ENCODE measurements around the gene ANKRD29. TPM values are rescaled to one million over a fixed set of nuclear protein-coding genes. Genes with fewer than 3 reads are reported as not detected.
A peak's percentile ranks its signal among the peaks of the same experiment; 100 is the strongest.

The ANKRD29 gene
- total and polyA plus RNA-seq, 5 experiments from 2014 or later, result not detected

DNA sequence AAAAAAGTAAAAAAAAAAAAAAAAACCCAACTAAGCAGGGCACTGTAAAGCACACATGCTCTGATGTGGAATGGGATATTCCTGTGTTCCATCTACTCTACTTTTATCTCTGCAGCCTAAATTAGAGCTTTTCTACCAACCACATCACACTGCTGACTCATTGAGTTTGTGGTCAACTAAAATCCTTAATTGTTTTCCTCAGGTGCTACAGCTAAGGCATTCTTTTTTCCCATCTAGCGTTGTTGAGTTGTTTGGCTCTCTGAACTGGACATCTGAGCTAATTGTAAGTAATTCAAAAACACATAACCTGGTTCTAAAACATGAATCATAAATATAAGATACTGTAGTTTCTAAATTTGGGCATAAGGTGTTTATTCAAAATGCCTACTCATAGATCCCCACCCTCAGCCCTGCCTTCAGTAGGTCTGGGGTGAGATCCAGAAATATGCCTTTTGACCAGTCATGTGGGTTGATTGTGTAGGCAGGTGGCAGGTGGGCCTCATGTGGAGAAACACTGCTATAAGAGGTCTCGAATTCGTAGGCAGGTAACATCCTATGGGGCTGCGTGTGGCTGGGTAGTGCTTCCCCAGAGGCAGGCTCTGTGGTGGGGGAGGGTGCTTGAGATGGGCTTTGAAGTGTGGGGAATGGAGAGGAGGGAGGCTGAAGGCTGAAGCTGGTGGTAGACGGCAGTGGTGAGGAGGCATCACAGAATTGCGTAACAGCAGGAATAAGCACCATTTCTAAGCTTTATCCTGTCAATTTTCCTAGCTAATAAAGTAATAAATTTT, 27.2 kb downstream of the ANKRD29 start:
- Mint-ChIP-seq H3K27me3 (no peaks in the 10 kb centered on the region), H3K9me3 (no peaks in the 10 kb centered on the region), H3K36me3 (no peaks in the 10 kb centered on the region), H3K4me3 (peak overlapping the region in 1 of 10 donors; percentile 1), H3K4me1 (peaks cover 4 to 16% (median 7%) of the 10 kb centered on the region in 4 donors), H3K27ac (peak overlapping the region in 1 of 10 donors; percentile 13)
- ATAC-seq, result peak in 1 of 2 donors; percentile 36
- no peak for DNase-seq
- POLR2A ChIA-PET, result interaction anchor here (0.6 to 0.7 kb wide), 2 partner anchors 19 to 426 kb away, joined by 3 to 4 read pairs; no protein-coding TSS in a partner anchor

DNA sequence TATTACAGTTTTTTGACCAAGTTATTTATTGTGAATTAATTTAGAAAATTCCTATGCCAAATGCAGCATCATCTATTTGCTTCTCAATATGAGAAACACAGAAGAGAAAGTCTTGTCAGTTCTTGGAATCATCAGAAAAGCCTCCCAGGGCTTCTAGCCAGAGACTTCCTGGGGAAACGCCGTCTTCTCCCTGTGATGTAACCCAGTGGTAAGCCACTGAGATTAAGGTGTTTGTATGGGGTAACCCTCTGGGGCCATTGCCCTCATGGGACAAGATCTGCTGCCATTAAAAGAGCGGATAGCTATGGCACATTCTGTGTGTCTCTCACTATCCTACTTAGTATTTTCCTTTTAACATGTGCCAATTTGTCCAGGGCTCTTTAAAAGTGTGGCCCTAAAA, 28.0 kb downstream of the ANKRD29 start:
- peaks cover 4 to 16% (median 7%) of the 10 kb centered on the region in 4 donors for H3K4me1 Mint-ChIP-seq
- no peaks in the 10 kb centered on the region for H3K36me3 Mint-ChIP-seq
- no peak for ATAC-seq
- no peak overlapping the region for H3K4me3 Mint-ChIP-seq
- peaks cover 0 to under 1% (median 0%) of the 10 kb centered on the region in 5 donors for H3K27me3 Mint-ChIP-seq
- H3K9me3 Mint-ChIP-seq, result no peaks in the 10 kb centered on the region
- H3K27ac Mint-ChIP-seq, result no peak overlapping the region
- POLR2A ChIA-PET, result no interaction called here
- no peak for DNase-seq

- Mint-ChIP-seq H3K4me3 (no peak overlapping the region), H3K27ac (no peak overlapping the region), H3K36me3 (no peaks in the 10 kb centered on the region), H3K9me3 (no peaks in the 10 kb centered on the region), H3K27me3 (peaks cover 0 to 5% (median 0%) of the 10 kb centered on the region in 5 donors), H3K4me1 (peaks cover 4 to 16% (median 7%) of the 10 kb centered on the region in 4 donors)
- ATAC-seq (no peak), DNase-seq (no peak)
- POLR2A ChIA-PET, result interaction anchor here (1.0 kb wide), 1 partner anchor 12 kb away, joined by 8 read pairs; no protein-coding TSS in a partner anchor
Measured at GRCh38 chr18:23632615-23633014, 30.1 kb downstream of the ANKRD29 start.

DNA sequence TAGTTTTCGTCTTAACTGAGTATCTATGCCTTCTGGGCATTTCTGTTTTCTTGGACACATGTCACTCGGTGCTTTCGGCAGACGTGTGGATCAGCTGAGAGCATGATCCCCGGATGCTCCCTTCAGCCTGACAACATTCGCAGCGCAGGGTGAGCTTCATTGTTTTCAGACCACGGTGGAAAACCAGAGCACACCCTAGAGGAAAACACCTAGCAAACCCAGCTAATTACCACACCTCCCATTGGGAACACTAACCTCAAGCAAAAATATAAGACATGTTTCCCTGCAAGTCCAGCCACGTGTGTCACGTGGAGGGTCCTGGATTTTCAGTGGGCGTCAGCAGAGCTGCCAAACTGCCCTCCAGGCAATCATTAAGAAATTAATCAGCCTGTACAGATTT, 31.0 kb downstream of the ANKRD29 start:
- H3K4me3 Mint-ChIP-seq, result no peak overlapping the region
- peaks cover 4 to 16% (median 7%) of the 10 kb centered on the region in 4 donors for H3K4me1 Mint-ChIP-seq
- POLR2A ChIA-PET, result no interaction called here
- H3K27ac Mint-ChIP-seq, result no peak overlapping the region
- H3K36me3 Mint-ChIP-seq, result no peaks in the 10 kb centered on the region
- DNase-seq (no peak), ATAC-seq (no peak)
- peaks cover 0 to 5% (median 0%) of the 10 kb centered on the region in 5 donors for H3K27me3 Mint-ChIP-seq
- H3K9me3 Mint-ChIP-seq, result no peaks in the 10 kb centered on the region

DNA sequence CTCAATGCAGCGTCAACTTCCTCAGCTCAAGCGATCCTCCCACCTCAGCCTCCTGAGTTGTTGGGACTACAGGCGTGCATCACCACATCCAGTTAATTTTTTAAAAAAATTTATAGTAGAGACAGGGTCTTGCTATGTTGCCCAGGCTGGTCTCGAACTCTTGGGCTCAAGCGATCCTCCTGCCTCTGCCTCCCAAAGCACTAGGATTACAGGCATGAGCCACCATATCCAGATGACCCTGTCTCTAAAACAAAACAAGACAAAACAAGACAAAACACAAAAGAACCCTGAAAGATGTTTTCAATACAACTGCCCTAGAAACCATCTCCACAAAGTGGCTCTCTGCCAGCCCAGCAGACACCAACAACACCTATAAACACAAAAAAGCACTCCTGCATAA, 31.4 kb downstream of the ANKRD29 start:
- DNase-seq (no peak), ATAC-seq (no peak)
- Mint-ChIP-seq H3K4me3 (no peak overlapping the region), H3K36me3 (no peaks in the 10 kb centered on the region), H3K9me3 (no peaks in the 10 kb centered on the region), H3K4me1 (peaks cover 4 to 16% (median 9%) of the 10 kb centered on the region in 4 donors), H3K27me3 (peaks cover 0 to 5% (median 0%) of the 10 kb centered on the region in 5 donors), H3K27ac (no peak overlapping the region)
- POLR2A ChIA-PET, result interaction anchor here (0.7 kb wide), 1 partner anchor 312 kb away, joined by 3 read pairs; no protein-coding TSS in a partner anchor

GRCh38 chr18:23629444-23629946, 33.2 kb downstream of the ANKRD29 start:
- DNase-seq, result no peak
- no peak for ATAC-seq
- Mint-ChIP-seq H3K4me1 (peaks cover 0 to 3% (median under 1%) of the 10 kb centered on the region in 4 donors), H3K4me3 (no peak overlapping the region), H3K9me3 (no peaks in the 10 kb centered on the region), H3K27me3 (peaks cover 0 to 5% (median 0%) of the 10 kb centered on the region in 5 donors), H3K36me3 (no peaks in the 10 kb centered on the region), H3K27ac (no peak overlapping the region)
- POLR2A ChIA-PET, result interaction anchor here (0.6 kb wide), 1 partner anchor 208 kb away, joined by 3 read pairs; no protein-coding TSS in a partner anchor

- no peak overlapping the region for H3K27ac Mint-ChIP-seq
- H3K4me3 Mint-ChIP-seq, result no peak overlapping the region
- H3K9me3 Mint-ChIP-seq, result no peaks in the 10 kb centered on the region
- H3K36me3 Mint-ChIP-seq, result no peaks in the 10 kb centered on the region
- ATAC-seq (no peak), DNase-seq (no peak)
- POLR2A ChIA-PET, result interaction anchor here (0.6 kb wide), 1 partner anchor 188 kb away, joined by 3 read pairs; no protein-coding TSS in a partner anchor
- peaks cover 0 to 3% (median 0%) of the 10 kb centered on the region in 4 donors for H3K4me1 Mint-ChIP-seq
- H3K27me3 Mint-ChIP-seq, result peaks cover 0 to 5% (median 0%) of the 10 kb centered on the region in 5 donors
Measured at GRCh38 chr18:23627970-23628369, 34.7 kb downstream of the ANKRD29 start.

DNA sequence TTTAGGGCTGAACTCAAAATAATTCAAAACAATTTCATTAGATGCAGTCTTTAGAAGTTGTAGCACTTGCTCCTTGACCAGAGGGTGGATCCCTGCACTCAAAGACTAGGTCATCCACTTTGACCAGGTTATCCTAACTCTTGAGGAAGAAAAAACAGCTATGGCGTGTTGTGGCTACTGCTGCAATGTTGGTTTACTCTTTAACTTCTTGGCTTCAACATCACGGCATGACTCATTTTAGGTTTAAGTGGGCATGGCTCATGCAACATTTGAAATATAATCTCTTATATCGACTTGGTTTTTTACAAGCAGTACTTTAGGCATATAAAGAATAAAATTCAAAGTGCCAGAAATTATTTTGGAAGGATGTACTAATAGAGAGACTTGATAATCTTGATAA, 35.4 kb downstream of the ANKRD29 start:
- H3K4me1 Mint-ChIP-seq, result peaks cover 0 to 3% (median 0%) of the 10 kb centered on the region in 4 donors
- ATAC-seq, result no peak
- H3K27ac Mint-ChIP-seq, result no peak overlapping the region

GRCh38 chr18:23626451-23627279, 36.0 kb downstream of the ANKRD29 start:
- Mint-ChIP-seq H3K4me1 (peaks cover 0 to 6% (median 4%) of the 10 kb centered on the region in 4 donors), H3K27me3 (peaks cover 5 to 7% (median 6%) of the 10 kb centered on the region in 5 donors), H3K27ac (no peak overlapping the region), H3K9me3 (no peaks in the 10 kb centered on the region), H3K4me3 (no peak overlapping the region), H3K36me3 (no peaks in the 10 kb centered on the region)
- no peak for ATAC-seq
- POLR2A ChIA-PET, result interaction anchor here (0.7 kb wide), 1 partner anchor 308 kb away, joined by 4 read pairs; no protein-coding TSS in a partner anchor
- no peak for DNase-seq

More for the DNA sequence above, 35.4 kb downstream of the ANKRD29 start:
- DNase-seq, result no peak
- Mint-ChIP-seq H3K27me3 (peaks cover under 1 to 5% (median under 1%) of the 10 kb centered on the region in 5 donors), H3K36me3 (no peaks in the 10 kb centered on the region), H3K9me3 (no peaks in the 10 kb centered on the region), H3K4me3 (no peak overlapping the region)
- POLR2A ChIA-PET, result interaction anchor here (0.7 kb wide), 1 partner anchor 307 kb away, joined by 4 read pairs; no protein-coding TSS in a partner anchor

GRCh38 chr18:23623040-23623439, 39.7 kb downstream of the ANKRD29 start:
- ATAC-seq (no peak), DNase-seq (no peak)
- peaks cover 2 to 23% (median 12%) of the 10 kb centered on the region in 4 donors for H3K4me1 Mint-ChIP-seq
- H3K27me3 Mint-ChIP-seq, result peaks cover 22 to 43% (median 28%) of the 10 kb centered on the region in 5 donors
- H3K27ac Mint-ChIP-seq, result no peak overlapping the region
- H3K9me3 Mint-ChIP-seq, result no peaks in the 10 kb centered on the region
- H3K36me3 Mint-ChIP-seq, result no peaks in the 10 kb centered on the region
- H3K4me3 Mint-ChIP-seq, result no peak overlapping the region
- POLR2A ChIA-PET, result no interaction called here

GRCh38 chr18:23619388-23619881, 43.3 kb downstream of the ANKRD29 start:
- Mint-ChIP-seq H3K4me1 (peaks cover 2 to 23% (median 11%) of the 10 kb centered on the region in 4 donors), H3K4me3 (peak overlapping the region; percentile 56 to 71 (median 64)), H3K27me3 (peaks cover 23 to 52% (median 37%) of the 10 kb centered on the region in 5 donors), H3K36me3 (no peaks in the 10 kb centered on the region), H3K27ac (no peak overlapping the region), H3K9me3 (no peaks in the 10 kb centered on the region)
- POLR2A ChIA-PET, result no interaction called here
- DNase-seq (no peak), ATAC-seq (peak; percentile 43 to 58)

GRCh38 chr18:23618862-23619387, 43.8 kb downstream of the ANKRD29 start:
- H3K9me3 Mint-ChIP-seq, result no peaks in the 10 kb centered on the region
- H3K27me3 Mint-ChIP-seq, result peaks cover 23 to 52% (median 37%) of the 10 kb centered on the region in 5 donors
- H3K36me3 Mint-ChIP-seq, result no peaks in the 10 kb centered on the region
- peak overlapping the region in 9 of 10 donors; percentile 53 to 71 (median 63) for H3K4me3 Mint-ChIP-seq
- no peak for DNase-seq
- POLR2A ChIA-PET, result no interaction called here
- peak in 1 of 2 donors; percentile 35 for ATAC-seq
- peaks cover 2 to 23% (median 11%) of the 10 kb centered on the region in 4 donors for H3K4me1 Mint-ChIP-seq
- H3K27ac Mint-ChIP-seq, result no peak overlapping the region
